BLaER1 treated with 17β-estradiol and CSF1 and Interleukin-3, amounts not matched to agents 10 nM and 100 nM (cell line): ENCODE measurements around the gene CPNE4.

Experiments
- H3K27ac ChIP-seq, 11 experiments: shearing (Covaris generic); formaldehyde crosslinking; 2 replicates each; pipeline ENCODE4 v1.8.1; 2022
- H3K27me3 ChIP-seq, 11 experiments: shearing (Covaris generic); formaldehyde crosslinking; 2 replicates each; pipeline ENCODE4 v1.8.1; 2022
- H3K36me3 ChIP-seq, 11 experiments: shearing (Covaris generic); formaldehyde crosslinking; 2 replicates each; pipeline ENCODE4 v1.8.1; 2022
- H3K4me1 ChIP-seq, 10 experiments: shearing (Covaris generic); formaldehyde crosslinking; 2 replicates each; pipeline ENCODE4 v1.8.1; 2022
- H3K4me2 ChIP-seq, 11 experiments: shearing (Covaris generic); formaldehyde crosslinking; 2 replicates each; pipeline ENCODE4 v1.8.1; 2022
- H3K4me3 ChIP-seq, 10 experiments: shearing (Covaris generic); formaldehyde crosslinking; 2 replicates each; pipeline ENCODE4 v1.8.1; 2022
- H3K9ac ChIP-seq, 11 experiments: shearing (Covaris generic); formaldehyde crosslinking; 2 replicates each; pipeline ENCODE4 v1.8.1; 2022
- H3K9me3 ChIP-seq, 11 experiments: shearing (Covaris generic); formaldehyde crosslinking; replicated peaks in 1 of 11; 2 replicates each; pipeline ENCODE4 v1.8.1; 2022
- H4K20me1 ChIP-seq, 11 experiments: shearing (Covaris generic); formaldehyde crosslinking; 2 replicates each; pipeline ENCODE4 v1.8.1; 2022
- Cebpa-rat ChIP-seq, 11 experiments: shearing (Covaris generic); IDR thresholded peaks; 2 replicates each; pipeline ENCODE4 v1.8.1; 2022

Gene CPNE4

GRCh38 chr3:131807822-131808221 is 227.0 kb downstream of the CPNE4 start:
- no peak for TF ChIP-seq Cebpa-rat (IDR thresholded peaks at IDR 0.05)

DNA sequence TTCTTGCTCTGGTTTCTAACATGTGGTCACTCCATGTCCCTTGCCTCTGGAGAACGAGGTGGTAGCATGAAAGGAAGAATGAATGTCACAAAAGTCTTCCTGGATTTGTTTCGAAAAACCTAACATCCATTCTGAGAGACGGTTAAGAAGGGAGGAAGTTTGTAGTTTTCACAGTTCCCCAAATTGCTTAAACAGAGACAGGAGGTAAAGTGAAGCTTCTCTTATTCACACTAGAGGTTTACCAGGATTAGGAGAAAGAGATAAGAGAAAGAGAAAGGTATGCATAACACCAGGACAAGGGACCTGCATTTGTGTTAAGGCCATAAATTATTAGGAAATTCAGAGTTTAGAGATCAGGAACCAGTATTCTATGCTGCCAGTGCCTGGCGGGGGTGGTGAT is 228.1 kb downstream of the CPNE4 start:
- Histone ChIP-seq H3K9ac (no peak overlapping the region), H4K20me1 (no peaks in the 10 kb centered on the region), H3K27me3 (no peaks in the 10 kb centered on the region), H3K4me3 (no peak overlapping the region), H3K9me3 (no peaks in the 10 kb centered on the region), H3K4me2 (peak overlapping the region; percentile 19 to 60 (median 45); a peak in 19 of 22 replicates), H3K36me3 (no peaks in the 10 kb centered on the region), H3K4me1 (peaks cover 23 to 33% (median 29%) of the 10 kb centered on the region in 10 experiments), H3K27ac (no peak overlapping the region; a peak in 1 of 22 replicates)
- no peak for TF ChIP-seq Cebpa-rat (IDR thresholded peaks at IDR 0.05)

More at GRCh38 chr3:131807822-131808221, 227.0 kb downstream of the CPNE4 start:
- Histone ChIP-seq H3K9me3 (no peaks in the 10 kb centered on the region), H3K4me2 (no peak overlapping the region), H3K27ac (no peak overlapping the region), H3K9ac (no peak overlapping the region), H3K36me3 (no peaks in the 10 kb centered on the region), H4K20me1 (no peaks in the 10 kb centered on the region), H3K4me3 (no peak overlapping the region), H3K4me1 (peaks cover 13 to 22% (median 18%) of the 10 kb centered on the region in 10 experiments), H3K27me3 (no peaks in the 10 kb centered on the region)

GRCh38 chr3:131804565-131805133 is 230.2 kb downstream of the CPNE4 start:
- no peaks in the 10 kb centered on the region for H3K36me3 ChIP-seq
- H3K9me3 ChIP-seq, result no peaks in the 10 kb centered on the region
- H3K4me1 ChIP-seq, result peaks cover 23 to 34% (median 30%) of the 10 kb centered on the region in 10 experiments
- no peaks in the 10 kb centered on the region for H3K27me3 ChIP-seq
- H3K27ac ChIP-seq, result no peak overlapping the region
- TF ChIP-seq Cebpa-rat (IDR thresholded peaks at IDR 0.05), result no peak
- H4K20me1 ChIP-seq, result no peaks in the 10 kb centered on the region
- H3K4me3 ChIP-seq, result no peak overlapping the region
- H3K9ac ChIP-seq, result no peak overlapping the region
- no peak overlapping the region for H3K4me2 ChIP-seq

DNA sequence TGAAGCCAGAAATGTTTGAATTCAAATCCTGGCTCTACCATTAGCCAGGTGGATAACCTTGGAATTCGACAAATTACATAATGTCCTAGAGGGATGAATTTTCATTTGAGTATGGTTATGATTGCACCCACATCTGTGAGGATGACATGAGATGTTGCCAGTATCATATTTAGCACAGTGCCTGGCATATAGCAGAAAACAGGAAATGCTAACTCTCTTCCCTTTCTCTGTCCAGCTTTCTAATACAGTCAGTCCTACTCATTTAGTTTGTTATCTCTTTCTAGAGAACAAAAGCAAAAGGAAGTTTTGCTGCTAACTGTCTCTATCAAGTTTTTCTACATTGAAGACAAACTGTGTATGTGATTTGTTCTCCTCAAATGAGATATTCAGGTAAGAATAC is 231.7 kb downstream of the CPNE4 start:
- no peak for TF ChIP-seq Cebpa-rat (IDR thresholded peaks at IDR 0.05)
- H3K4me3 ChIP-seq, result no peak overlapping the region

GRCh38 chr3:131802029-131802428 is 232.8 kb downstream of the CPNE4 start:
- H3K4me3 ChIP-seq, result no peak overlapping the region

More for the DNA sequence above, 231.7 kb downstream of the CPNE4 start:
- Histone ChIP-seq H3K27ac (no peak overlapping the region), H3K4me2 (peak overlapping the region in 10 of 11 experiments; percentile 1 to 38 (median 24); a peak in 13 of 22 replicates), H3K9ac (no peak overlapping the region), H3K36me3 (no peaks in the 10 kb centered on the region), H4K20me1 (no peaks in the 10 kb centered on the region), H3K9me3 (no peaks in the 10 kb centered on the region), H3K27me3 (no peaks in the 10 kb centered on the region), H3K4me1 (peaks cover 25 to 42% (median 31%) of the 10 kb centered on the region in 10 experiments)

GRCh38 chr3:131801566-131801965 is 233.2 kb downstream of the CPNE4 start:
- H3K27ac ChIP-seq, result no peak overlapping the region
- peaks cover 0 to 7% (median 0%) of the 10 kb centered on the region in 11 experiments; a peak in 4 of 22 replicates for H4K20me1 ChIP-seq
- H3K4me1 ChIP-seq, result peaks cover 27 to 49% (median 40%) of the 10 kb centered on the region in 10 experiments
- peak overlapping the region in 4 of 11 experiments; percentile 7 to 27 (median 20); a peak in 5 of 22 replicates for H3K4me2 ChIP-seq
- no peak overlapping the region for H3K4me3 ChIP-seq
- H3K9me3 ChIP-seq, result no peaks in the 10 kb centered on the region
- no peaks in the 10 kb centered on the region for H3K36me3 ChIP-seq
- TF ChIP-seq Cebpa-rat (IDR thresholded peaks at IDR 0.05), result no peak
- H3K27me3 ChIP-seq, result no peaks in the 10 kb centered on the region; a peak in 1 of 22 replicates
- no peak overlapping the region for H3K9ac ChIP-seq

More at GRCh38 chr3:131802029-131802428, 232.8 kb downstream of the CPNE4 start:
- no peaks in the 10 kb centered on the region for H3K36me3 ChIP-seq
- no peak for TF ChIP-seq Cebpa-rat (IDR thresholded peaks at IDR 0.05)
- no peak overlapping the region for H3K9ac ChIP-seq
- no peaks in the 10 kb centered on the region for H3K27me3 ChIP-seq
- H3K9me3 ChIP-seq, result no peaks in the 10 kb centered on the region
- no peak overlapping the region for H3K27ac ChIP-seq
- peak overlapping the region in 10 of 11 experiments; percentile 7 to 46 (median 26); a peak in 12 of 22 replicates for H3K4me2 ChIP-seq
- H4K20me1 ChIP-seq, result peaks cover 0 to 2% (median 0%) of the 10 kb centered on the region in 11 experiments; a peak in 3 of 22 replicates
- H3K4me1 ChIP-seq, result peaks cover 27 to 49% (median 40%) of the 10 kb centered on the region in 10 experiments

DNA sequence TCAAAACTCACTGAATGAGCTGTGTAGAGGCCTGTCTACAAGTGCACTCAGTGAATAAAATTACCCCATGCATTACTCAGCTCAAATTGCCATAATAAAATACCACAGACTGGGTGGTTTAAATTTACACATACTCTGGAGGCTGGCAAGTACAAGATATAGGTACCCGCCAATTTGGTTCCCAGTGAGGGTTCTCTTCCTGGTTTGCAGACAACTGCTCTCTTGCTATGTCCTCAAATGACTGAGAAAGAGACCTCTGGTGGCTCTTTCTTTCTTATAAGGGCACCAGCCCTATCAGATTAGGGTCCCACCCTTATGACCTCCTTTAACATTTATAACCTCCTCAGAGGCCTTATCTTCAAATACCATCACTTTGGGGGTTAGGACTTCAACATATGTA is 237.0 kb downstream of the CPNE4 start:
- no peak overlapping the region for H3K9ac ChIP-seq
- peak overlapping the region in 9 of 11 experiments; percentile 67 to 88 (median 83); a peak in 18 of 22 replicates for H3K4me2 ChIP-seq
- H3K4me1 ChIP-seq, result peaks cover 33 to 57% (median 49%) of the 10 kb centered on the region in 10 experiments
- peak overlapping the region in 1 of 11 experiments; percentile 59; a peak in 1 of 22 replicates for H3K27ac ChIP-seq
- H3K4me3 ChIP-seq, result no peak overlapping the region
- TF ChIP-seq Cebpa-rat (IDR thresholded peaks at IDR 0.05), result no peak
- H3K36me3 ChIP-seq, result no peaks in the 10 kb centered on the region
- peaks cover 0 to 13% (median 0%) of the 10 kb centered on the region in 11 experiments; a peak in 6 of 22 replicates for H4K20me1 ChIP-seq
- H3K27me3 ChIP-seq, result no peaks in the 10 kb centered on the region; a peak in 1 of 22 replicates
- no peaks in the 10 kb centered on the region for H3K9me3 ChIP-seq

DNA sequence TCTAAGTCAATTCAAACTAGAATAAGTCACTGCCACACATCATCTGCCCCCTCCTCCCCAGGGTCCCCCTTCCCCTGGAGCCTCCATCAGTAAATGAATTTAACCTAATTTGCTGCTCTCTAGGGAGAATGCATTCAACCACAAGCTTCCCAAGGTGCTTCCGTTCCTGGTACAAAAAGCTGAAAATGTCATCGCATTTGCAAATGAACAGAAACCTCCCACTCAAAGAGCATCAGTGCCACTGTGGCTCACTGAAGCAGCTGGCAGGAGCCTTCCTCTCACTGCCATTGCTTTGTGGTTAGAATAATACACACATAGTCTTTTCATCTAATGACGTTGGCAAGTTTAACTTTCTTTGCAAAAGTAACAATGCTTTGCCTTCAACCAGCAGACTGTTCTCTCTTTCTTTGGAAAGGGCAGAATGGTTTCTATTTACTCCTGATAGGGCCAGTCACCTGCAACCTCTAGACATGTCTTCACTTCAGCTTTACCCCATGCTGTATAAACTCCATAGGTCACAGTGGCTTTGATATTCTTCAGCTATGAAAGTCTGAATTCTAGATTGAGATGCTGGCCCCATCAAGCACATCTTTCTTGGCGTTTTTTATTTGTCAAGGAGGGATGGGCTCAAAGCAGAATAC is 238.1 kb downstream of the CPNE4 start:
- Histone ChIP-seq H3K27me3 (no peaks in the 10 kb centered on the region; a peak in 1 of 22 replicates), H3K4me3 (no peak overlapping the region), H3K36me3 (no peaks in the 10 kb centered on the region), H3K27ac (peak overlapping the region in 5 of 11 experiments; percentile 21 to 65 (median 60); a peak in 7 of 22 replicates), H3K9ac (peak overlapping the region in 2 of 11 experiments; percentile 8 to 24; a peak in 2 of 22 replicates), H3K9me3 (no peaks in the 10 kb centered on the region), H4K20me1 (peaks cover 0 to 13% (median 0%) of the 10 kb centered on the region in 11 experiments; a peak in 6 of 22 replicates), H3K4me2 (peak overlapping the region; percentile 67 to 88 (median 79)), H3K4me1 (peaks cover 26 to 46% (median 39%) of the 10 kb centered on the region in 10 experiments)
- TF ChIP-seq Cebpa-rat (IDR thresholded peaks at IDR 0.05), result no peak

DNA sequence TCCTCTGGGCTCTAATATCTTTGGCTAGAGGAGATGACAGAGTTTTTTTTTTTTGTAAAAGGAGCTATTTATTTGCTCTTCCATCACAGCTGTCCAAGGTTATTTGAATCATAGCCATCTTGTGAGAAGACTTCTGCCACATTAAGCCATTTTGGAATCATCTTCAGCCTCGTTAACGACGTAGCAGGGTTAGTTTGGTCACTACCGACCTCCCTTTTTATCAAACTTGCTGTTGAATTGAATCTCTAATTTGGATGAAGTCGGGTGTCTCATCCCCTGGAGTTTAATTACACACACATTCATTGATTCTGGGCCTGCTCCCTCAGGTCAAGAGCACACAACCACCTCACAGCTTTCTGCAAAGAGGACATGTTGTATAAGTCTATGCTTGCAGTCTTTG is 238.7 kb downstream of the CPNE4 start:
- Histone ChIP-seq H3K4me2 (peak overlapping the region; percentile 67 to 88 (median 79)), H3K4me1 (peaks cover 32 to 46% (median 40%) of the 10 kb centered on the region in 10 experiments), H3K9ac (peak overlapping the region in 3 of 11 experiments; percentile 19 to 39 (median 24); a peak in 3 of 22 replicates), H3K9me3 (no peaks in the 10 kb centered on the region), H3K4me3 (peak overlapping the region in 2 of 10 experiments; percentile 10 to 24; a peak in 3 of 20 replicates), H3K27ac (peak overlapping the region in 6 of 11 experiments; percentile 11 to 65 (median 56); a peak in 10 of 22 replicates), H3K36me3 (no peaks in the 10 kb centered on the region), H4K20me1 (peaks cover 0 to 13% (median 0%) of the 10 kb centered on the region in 11 experiments; a peak in 6 of 22 replicates), H3K27me3 (no peaks in the 10 kb centered on the region; a peak in 1 of 22 replicates)
- no peak for TF ChIP-seq Cebpa-rat (IDR thresholded peaks at IDR 0.05)
